GM19035 (cell line): ENCODE data around the gene MORN1.

Experiments used
- ATAC-seq: cut with Tn5 transposase; IDR thresholded peaks from one replicate; pipeline ENCODE4 v1.9.1; 2021; ENCODE audit not compliant: unreplicated experiment

Gene MORN1

GRCh38 chr1:2388004-2388913 lies 3.1 kb downstream of the MORN1 start:
- ATAC-seq = no peak

- ATAC-seq = no peak
Measured at GRCh38 chr1:2386636-2387611, 4.4 kb downstream of the MORN1 start.

GRCh38 chr1:2385606-2386280 lies 5.6 kb downstream of the MORN1 start:
- ATAC-seq = no peak

GRCh38 chr1:2384941-2385481 lies 6.3 kb downstream of the MORN1 start:
- ATAC-seq = no peak

- no peak for ATAC-seq
Measured at GRCh38 chr1:2384130-2384860, 7.1 kb downstream of the MORN1 start.

- no peak for ATAC-seq
Measured at GRCh38 chr1:2383576-2383975, 7.8 kb downstream of the MORN1 start.

GRCh38 chr1:2382621-2383361 lies 8.6 kb downstream of the MORN1 start:
- no peak for ATAC-seq

- ATAC-seq = no peak
Measured at GRCh38 chr1:2381741-2382620, 9.4 kb downstream of the MORN1 start.

- no peak for ATAC-seq
Measured at GRCh38 chr1:2380816-2381591, 10.3 kb downstream of the MORN1 start.

GRCh38 chr1:2379733-2380404 lies 11.5 kb downstream of the MORN1 start:
- no peak for ATAC-seq

- no peak for ATAC-seq
Measured at GRCh38 chr1:2378956-2379732, 12.2 kb downstream of the MORN1 start.

GRCh38 chr1:2378441-2378851 lies 12.9 kb downstream of the MORN1 start:
- no peak for ATAC-seq

- no peak for ATAC-seq
Measured at GRCh38 chr1:2377751-2378440, 13.5 kb downstream of the MORN1 start.

GRCh38 chr1:2376931-2377672 lies 14.3 kb downstream of the MORN1 start:
- no peak for ATAC-seq

GRCh38 chr1:2376261-2376741 lies 15.1 kb downstream of the MORN1 start:
- no peak for ATAC-seq
